ENCODE measurements around the gene BYSL. TPM values are rescaled to one million over a fixed set of nuclear protein-coding genes. Genes with fewer than 3 reads are reported as not detected.

BYSL gene
- total RNA-seq, 1 experiment from 2014 or later, result 50.8 TPM

DNA sequence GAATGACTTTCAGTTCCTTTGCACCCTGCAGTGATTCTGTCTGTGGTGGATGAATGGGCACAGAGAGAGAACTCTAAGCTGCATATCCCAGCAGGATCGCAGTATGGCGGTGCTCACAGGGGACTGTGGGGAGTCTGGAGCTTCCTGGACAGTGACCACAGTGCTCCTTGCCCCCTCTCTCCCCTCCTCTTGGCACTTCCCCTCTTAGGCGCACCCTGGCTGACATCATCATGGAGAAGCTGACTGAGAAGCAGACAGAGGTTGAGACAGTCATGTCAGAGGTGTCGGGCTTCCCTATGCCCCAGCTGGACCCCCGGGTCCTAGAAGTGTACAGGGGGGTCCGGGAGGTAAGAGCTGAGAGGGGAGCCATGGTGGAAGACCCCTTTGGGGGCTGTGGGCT, 8.6 kb downstream of the BYSL start:
- no peak for ATAC-seq
- TF ChIP-seq SP1 (CRISPR knock-in tag; conservative IDR thresholded peaks at IDR 0.05) (no peak), TEAD4 (CRISPR knock-in tag; IDR thresholded peaks at IDR 0.05) (no peak), NR1H2 (CRISPR knock-in tag; IDR thresholded peaks at IDR 0.05) (no peak), PRRX2 (CRISPR knock-in tag; IDR thresholded peaks at IDR 0.05) (no peak)
- TF ChIP-seq, protein P1, sequence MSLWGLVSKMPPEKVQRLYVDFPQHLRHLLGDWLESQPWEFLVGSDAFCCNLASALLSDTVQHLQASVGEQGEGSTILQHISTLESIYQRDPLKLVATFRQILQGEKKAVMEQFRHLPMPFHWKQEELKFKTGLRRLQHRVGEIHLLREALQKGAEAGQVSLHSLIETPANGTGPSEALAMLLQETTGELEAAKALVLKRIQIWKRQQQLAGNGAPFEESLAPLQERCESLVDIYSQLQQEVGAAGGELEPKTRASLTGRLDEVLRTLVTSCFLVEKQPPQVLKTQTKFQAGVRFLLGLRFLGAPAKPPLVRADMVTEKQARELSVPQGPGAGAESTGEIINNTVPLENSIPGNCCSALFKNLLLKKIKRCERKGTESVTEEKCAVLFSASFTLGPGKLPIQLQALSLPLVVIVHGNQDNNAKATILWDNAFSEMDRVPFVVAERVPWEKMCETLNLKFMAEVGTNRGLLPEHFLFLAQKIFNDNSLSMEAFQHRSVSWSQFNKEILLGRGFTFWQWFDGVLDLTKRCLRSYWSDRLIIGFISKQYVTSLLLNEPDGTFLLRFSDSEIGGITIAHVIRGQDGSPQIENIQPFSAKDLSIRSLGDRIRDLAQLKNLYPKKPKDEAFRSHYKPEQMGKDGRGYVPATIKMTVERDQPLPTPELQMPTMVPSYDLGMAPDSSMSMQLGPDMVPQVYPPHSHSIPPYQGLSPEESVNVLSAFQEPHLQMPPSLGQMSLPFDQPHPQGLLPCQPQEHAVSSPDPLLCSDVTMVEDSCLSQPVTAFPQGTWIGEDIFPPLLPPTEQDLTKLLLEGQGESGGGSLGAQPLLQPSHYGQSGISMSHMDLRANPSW (CRISPR knock-in tag; conservative IDR thresholded peaks at IDR 0.05; ENCODE audit: low read depth), result no peak
- TF ChIP-seq, protein P2, sequence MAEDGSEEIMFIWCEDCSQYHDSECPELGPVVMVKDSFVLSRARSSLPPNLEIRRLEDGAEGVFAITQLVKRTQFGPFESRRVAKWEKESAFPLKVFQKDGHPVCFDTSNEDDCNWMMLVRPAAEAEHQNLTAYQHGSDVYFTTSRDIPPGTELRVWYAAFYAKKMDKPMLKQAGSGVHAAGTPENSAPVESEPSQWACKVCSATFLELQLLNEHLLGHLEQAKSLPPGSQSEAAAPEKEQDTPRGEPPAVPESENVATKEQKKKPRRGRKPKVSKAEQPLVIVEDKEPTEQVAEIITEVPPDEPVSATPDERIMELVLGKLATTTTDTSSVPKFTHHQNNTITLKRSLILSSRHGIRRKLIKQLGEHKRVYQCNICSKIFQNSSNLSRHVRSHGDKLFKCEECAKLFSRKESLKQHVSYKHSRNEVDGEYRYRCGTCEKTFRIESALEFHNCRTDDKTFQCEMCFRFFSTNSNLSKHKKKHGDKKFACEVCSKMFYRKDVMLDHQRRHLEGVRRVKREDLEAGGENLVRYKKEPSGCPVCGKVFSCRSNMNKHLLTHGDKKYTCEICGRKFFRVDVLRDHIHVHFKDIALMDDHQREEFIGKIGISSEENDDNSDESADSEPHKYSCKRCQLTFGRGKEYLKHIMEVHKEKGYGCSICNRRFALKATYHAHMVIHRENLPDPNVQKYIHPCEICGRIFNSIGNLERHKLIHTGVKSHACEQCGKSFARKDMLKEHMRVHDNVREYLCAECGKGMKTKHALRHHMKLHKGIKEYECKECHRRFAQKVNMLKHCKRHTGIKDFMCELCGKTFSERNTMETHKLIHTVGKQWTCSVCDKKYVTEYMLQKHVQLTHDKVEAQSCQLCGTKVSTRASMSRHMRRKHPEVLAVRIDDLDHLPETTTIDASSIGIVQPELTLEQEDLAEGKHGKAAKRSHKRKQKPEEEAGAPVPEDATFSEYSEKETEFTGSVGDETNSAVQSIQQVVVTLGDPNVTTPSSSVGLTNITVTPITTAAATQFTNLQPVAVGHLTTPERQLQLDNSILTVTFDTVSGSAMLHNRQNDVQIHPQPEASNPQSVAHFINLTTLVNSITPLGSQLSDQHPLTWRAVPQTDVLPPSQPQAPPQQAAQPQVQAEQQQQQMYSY (CRISPR knock-in tag; IDR thresholded peaks at IDR 0.05), result no peak
- Mint-ChIP-seq H3K36me3 (peaks cover 72% of the 10 kb centered on the region), H3K27me3 (ENCODE audit: low read depth) (no peaks in the 10 kb centered on the region), H3K27ac (no peak overlapping the region), H3K4me1 (no peaks in the 10 kb centered on the region), H3K9me3 (no peaks in the 10 kb centered on the region), H3K4me3 (no peak overlapping the region)
- DNase-seq (ENCODE audit: low spot score), result no peak
- CTCF ChIA-PET, result interaction anchor here (2.9 kb wide), 1 partner anchor 9 kb away, joined by 13 read pairs; the partner anchor contains the start of genes BYSL and MED20
- POLR2A ChIA-PET, result interaction anchor here (0.9 to 1.1 kb wide), 2 partner anchors 9 to 34 kb away, joined by 3 read pairs; partner anchors contain the start of genes BYSL and MED20

DNA sequence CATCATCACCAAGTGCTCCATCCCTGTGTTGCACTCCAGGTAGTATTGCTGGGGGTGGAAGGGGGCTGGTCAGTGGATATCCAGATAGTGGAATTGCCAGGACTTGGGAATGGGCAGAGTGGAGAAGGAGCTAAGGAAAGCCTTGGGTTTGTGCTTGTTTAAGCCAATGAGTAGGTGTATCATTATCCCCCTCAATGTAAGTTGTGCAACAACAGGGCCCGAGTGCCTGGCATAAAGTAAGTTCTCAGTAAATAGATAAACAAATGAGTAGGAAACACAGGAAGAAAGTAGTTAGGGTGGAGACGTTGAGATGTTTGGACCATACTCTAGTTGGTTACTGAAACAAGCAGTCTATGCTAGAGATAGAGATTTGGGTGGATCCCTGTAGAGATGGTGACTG, 10.5 kb downstream of the BYSL start:
- Mint-ChIP-seq H3K36me3 (peaks cover 67% of the 10 kb centered on the region), H3K9me3 (no peaks in the 10 kb centered on the region), H3K27me3 (ENCODE audit: low read depth) (no peaks in the 10 kb centered on the region), H3K4me3 (no peak overlapping the region), H3K4me1 (0 out of 2 replicates have a peak, but pooled peaks cover 2% of the 10 kb centered on the region), H3K27ac (no peak overlapping the region)
- CTCF ChIA-PET, result interaction anchor here (8.9 kb wide), 1 partner anchor 10 kb away, joined by 112 read pairs; the partner anchor contains the start of genes BYSL and MED20
- DNase-seq (ENCODE audit: low spot score), result no peak
- ATAC-seq, result no peak
- TF ChIP-seq ZNF416 (CRISPR knock-in tag; IDR thresholded peaks at IDR 0.05), result no peak
- no peak for TF ChIP-seq ZBTB21 (CRISPR knock-in tag; IDR thresholded peaks at IDR 0.05; ENCODE audit: borderline replicate concordance)
- no peak for TF ChIP-seq NR1H2 (CRISPR knock-in tag; IDR thresholded peaks at IDR 0.05)
- TF ChIP-seq SMAD4 (CRISPR knock-in tag; IDR thresholded peaks at IDR 0.05), result no peak
- TF ChIP-seq FOXJ3 (CRISPR knock-in tag; IDR thresholded peaks at IDR 0.05; ENCODE audit: borderline replicate concordance), result no peak
- no peak for TF ChIP-seq CREM (CRISPR knock-in tag; IDR thresholded peaks at IDR 0.05)
- TF ChIP-seq, protein P3, sequence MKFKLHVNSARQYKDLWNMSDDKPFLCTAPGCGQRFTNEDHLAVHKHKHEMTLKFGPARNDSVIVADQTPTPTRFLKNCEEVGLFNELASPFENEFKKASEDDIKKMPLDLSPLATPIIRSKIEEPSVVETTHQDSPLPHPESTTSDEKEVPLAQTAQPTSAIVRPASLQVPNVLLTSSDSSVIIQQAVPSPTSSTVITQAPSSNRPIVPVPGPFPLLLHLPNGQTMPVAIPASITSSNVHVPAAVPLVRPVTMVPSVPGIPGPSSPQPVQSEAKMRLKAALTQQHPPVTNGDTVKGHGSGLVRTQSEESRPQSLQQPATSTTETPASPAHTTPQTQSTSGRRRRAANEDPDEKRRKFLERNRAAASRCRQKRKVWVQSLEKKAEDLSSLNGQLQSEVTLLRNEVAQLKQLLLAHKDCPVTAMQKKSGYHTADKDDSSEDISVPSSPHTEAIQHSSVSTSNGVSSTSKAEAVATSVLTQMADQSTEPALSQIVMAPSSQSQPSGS (CRISPR knock-in tag; IDR thresholded peaks at IDR 0.05; ENCODE audit: borderline replicate concordance, low read depth), result no peak
- TF ChIP-seq, protein P4, sequence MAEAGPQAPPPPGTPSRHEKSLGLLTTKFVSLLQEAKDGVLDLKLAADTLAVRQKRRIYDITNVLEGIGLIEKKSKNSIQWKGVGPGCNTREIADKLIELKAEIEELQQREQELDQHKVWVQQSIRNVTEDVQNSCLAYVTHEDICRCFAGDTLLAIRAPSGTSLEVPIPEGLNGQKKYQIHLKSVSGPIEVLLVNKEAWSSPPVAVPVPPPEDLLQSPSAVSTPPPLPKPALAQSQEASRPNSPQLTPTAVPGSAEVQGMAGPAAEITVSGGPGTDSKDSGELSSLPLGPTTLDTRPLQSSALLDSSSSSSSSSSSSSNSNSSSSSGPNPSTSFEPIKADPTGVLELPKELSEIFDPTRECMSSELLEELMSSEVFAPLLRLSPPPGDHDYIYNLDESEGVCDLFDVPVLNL (CRISPR knock-in tag; IDR thresholded peaks at IDR 0.05; ENCODE audit: borderline replicate concordance, low read depth), result no peak
- no peak for TF ChIP-seq JAZF1 (CRISPR knock-in tag; IDR thresholded peaks at IDR 0.05)
- TF ChIP-seq NR2C2 (CRISPR knock-in tag; IDR thresholded peaks at IDR 0.05), result no peak
- TF ChIP-seq, protein P5, sequence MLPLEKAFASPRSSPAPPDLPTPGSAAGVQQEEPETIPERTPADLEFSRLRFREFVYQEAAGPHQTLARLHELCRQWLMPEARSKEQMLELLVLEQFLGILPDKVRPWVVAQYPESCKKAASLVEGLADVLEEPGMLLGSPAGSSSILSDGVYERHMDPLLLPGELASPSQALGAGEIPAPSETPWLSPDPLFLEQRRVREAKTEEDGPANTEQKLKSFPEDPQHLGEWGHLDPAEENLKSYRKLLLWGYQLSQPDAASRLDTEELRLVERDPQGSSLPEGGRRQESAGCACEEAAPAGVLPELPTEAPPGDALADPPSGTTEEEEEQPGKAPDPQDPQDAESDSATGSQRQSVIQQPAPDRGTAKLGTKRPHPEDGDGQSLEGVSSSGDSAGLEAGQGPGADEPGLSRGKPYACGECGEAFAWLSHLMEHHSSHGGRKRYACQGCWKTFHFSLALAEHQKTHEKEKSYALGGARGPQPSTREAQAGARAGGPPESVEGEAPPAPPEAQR (CRISPR knock-in tag; IDR thresholded peaks at IDR 0.05), result no peak
- TF ChIP-seq, protein P6, sequence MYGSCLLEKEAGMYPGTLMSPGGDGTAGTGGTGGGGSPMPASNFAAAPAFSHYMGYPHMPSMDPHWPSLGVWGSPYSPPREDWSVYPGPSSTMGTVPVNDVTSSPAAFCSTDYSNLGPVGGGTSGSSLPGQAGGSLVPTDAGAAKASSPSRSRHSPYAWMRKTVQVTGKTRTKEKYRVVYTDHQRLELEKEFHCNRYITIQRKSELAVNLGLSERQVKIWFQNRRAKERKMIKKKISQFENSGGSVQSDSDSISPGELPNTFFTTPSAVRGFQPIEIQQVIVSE (CRISPR knock-in tag; IDR thresholded peaks at IDR 0.05; ENCODE audit: borderline replicate concordance), result no peak
- TF ChIP-seq TEAD1 (CRISPR knock-in tag; IDR thresholded peaks at IDR 0.05), result no peak
- no peak for TF ChIP-seq ZNF423 (CRISPR knock-in tag; IDR thresholded peaks at IDR 0.05)
- POLR2A ChIA-PET, result interaction anchor here (1.8 kb wide), 1 partner anchor 11 kb away, joined by 4 read pairs; the partner anchor contains the start of genes BYSL and MED20
